ACC112 (cell line): Measurements from ENCODE around the gene DDN.
A peak's percentile ranks its signal among the peaks of the same experiment; 100 is the strongest.

Source experiments
- H2AFZ ChIP-seq: fragments of 200-600 bp; sonication (generic); one replicate; pipeline ENCODE4 v1.6.0; 2017; ENCODE audit warnings: antibody characterized with exemption, low read length; ENCODE audit not compliant: unreplicated experiment
- H3K27ac ChIP-seq: fragments of 200-600 bp; sonication (generic); 2 replicates; pipeline ENCODE4 v1.5.1; 2014; ENCODE audit warnings: low read depth, mild to moderate bottlenecking, antibody characterized with exemption, low read length, moderate library complexity
- H3K27me3 ChIP-seq: fragments of 200-600 bp; sonication (generic); 2 replicates; pipeline ENCODE4 v1.6.1; 2014; ENCODE audit warnings: mild to moderate bottlenecking, antibody characterized with exemption, low read length, moderate library complexity, mixed read lengths; ENCODE audit not compliant: insufficient read depth
- H3K36me3 ChIP-seq: fragments of 200-600 bp; sonication (generic); 2 replicates; pipeline ENCODE4 v1.6.1; 2016; ENCODE audit warnings: mild to moderate bottlenecking, antibody characterized with exemption, low read length, moderate library complexity, mixed read lengths; ENCODE audit not compliant: insufficient read depth
- H3K4me1 ChIP-seq: fragments of 200-600 bp; sonication (generic); one replicate; pipeline ENCODE4 v1.6.1; 2016; ENCODE audit warnings: low read length, mixed read lengths; ENCODE audit not compliant: insufficient read depth, unreplicated experiment, control insufficient read depth
- H3K4me3 ChIP-seq: fragments of 200-600 bp; sonication (generic); 2 replicates; pipeline ENCODE4 v1.5.1; 2014; ENCODE audit warnings: mild to moderate bottlenecking, low read depth, low read length
- H3K79me2 ChIP-seq: fragments of 200-600 bp; sonication (generic); one replicate; pipeline ENCODE4 v1.6.0; 2016; ENCODE audit warnings: low read length; ENCODE audit not compliant: control insufficient read depth, unreplicated experiment, insufficient read depth

DDN gene

DNA sequence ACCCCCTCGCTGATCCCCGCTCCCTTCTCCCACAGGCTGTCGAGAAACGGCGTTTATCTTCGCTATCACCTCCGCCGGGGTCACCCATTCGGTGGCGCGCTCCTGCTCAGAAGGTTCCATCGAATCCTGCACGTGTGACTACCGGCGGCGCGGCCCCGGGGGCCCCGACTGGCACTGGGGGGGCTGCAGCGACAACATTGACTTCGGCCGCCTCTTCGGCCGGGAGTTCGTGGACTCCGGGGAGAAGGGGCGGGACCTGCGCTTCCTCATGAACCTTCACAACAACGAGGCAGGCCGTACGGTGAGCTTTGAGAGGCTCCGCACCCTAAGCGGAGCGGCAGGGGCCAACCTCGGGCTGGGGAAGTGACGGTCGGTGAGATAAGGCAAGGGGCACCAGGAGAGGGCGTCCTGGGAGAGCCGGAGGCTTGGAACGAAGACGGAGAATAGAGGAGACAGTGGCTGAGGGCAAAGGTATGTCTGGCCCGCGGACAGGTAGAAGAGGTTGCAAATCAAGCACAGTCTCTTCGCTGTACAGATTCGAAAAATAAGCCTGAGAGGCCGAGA, 18.7 kb downstream of the DDN start:
- Histone ChIP-seq H2AFZ (no peak overlapping the region), H3K27ac (no peak overlapping the region), H3K4me1 (peaks cover 32% of the 10 kb centered on the region), H3K79me2 (no peaks in the 10 kb centered on the region), H3K27me3 (peaks cover 81% of the 10 kb centered on the region), H3K36me3 (no peaks in the 10 kb centered on the region), H3K4me3 (peak overlapping the region; percentile 53; the same call in 1 of the 2 replicates)

DNA sequence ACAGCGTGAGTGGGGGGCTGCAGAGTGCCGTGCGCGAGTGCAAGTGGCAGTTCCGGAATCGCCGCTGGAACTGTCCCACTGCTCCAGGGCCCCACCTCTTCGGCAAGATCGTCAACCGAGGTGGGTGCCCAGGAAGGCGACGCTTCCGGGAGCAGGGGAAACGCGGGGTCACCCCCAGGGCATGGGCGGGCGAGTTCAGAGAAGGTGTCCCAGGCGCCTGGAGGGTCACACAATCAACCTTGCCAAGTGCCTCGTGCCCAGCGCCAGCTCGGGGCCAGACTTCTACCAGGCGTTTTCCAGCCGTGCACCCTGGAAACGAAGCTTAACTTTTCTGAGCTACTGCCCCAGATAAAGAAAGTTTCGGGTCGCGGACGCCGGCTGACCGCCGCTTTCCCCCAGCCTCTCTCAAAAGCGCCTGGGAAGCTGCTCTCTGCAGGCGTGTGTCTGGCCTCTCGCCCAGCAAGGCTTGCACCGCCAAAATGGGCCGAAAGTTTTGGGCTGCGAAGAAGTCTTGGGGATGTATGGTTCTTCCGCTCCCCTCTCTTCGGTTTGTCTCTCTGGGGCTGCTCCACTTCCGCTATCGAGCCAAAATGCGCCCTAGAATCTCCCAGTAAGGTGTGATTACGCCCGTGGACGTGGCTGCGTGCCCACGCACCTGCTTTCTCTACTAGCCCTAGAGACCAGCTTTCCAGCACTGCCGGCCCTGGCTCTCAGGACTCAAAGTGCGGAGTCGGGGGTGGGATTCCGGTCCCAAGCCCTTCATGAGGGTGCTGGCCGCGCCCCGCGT, 19.4 kb downstream of the DDN start:
- peaks cover 75% of the 10 kb centered on the region for H3K27me3 ChIP-seq
- H3K79me2 ChIP-seq: no peaks in the 10 kb centered on the region
- no peak overlapping the region for H3K27ac ChIP-seq
- peak overlapping the region; percentile 53 for H3K4me3 ChIP-seq
- H2AFZ ChIP-seq: no peak overlapping the region
- no peaks in the 10 kb centered on the region for H3K36me3 ChIP-seq
- peaks cover 32% of the 10 kb centered on the region for H3K4me1 ChIP-seq

DNA sequence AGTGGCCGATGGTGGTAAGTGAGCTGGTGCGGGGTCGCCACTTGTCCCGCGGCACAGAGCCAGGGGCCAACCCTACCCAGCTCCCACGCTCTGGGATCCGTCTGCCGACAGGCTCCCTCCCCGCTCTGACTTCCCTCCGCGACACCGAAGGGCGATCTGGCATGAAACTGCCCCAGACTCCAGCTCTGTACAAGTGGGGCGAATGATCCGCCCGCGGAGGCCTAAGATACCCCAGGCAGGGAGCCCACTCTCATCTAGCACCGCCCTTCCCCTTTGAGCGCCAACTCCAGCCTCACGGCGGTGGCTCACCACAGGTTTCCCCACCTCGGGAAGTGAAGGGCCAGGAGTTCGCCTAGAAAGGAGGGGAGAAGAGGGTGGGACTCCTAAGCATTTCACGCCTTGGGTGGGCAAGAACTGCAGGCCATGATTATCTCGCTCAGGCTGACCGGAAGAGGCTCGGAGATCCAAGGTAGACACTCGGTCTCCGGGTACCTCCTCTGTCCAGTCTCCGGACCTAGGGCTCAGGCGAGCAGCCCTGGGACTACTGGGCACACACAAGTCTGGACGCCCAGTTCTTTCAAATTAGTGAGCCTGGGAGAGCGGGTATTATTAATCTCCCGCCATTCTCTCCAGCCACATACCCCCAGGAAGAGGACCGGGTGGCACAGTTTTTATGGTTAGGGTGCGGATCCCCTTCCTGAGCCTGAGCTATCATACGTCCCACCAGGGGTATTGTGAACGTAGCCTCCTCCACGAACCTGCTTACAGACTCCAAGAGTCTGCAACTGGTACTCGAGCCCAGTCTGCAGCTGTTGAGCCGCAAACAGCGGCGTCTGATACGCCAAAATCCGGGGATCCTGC, 20.2 kb downstream of the DDN start:
- Histone ChIP-seq H3K4me1 (peaks cover 32% of the 10 kb centered on the region), H3K27me3 (peaks cover 66% of the 10 kb centered on the region), H2AFZ (no peak overlapping the region), H3K79me2 (no peaks in the 10 kb centered on the region), H3K4me3 (peak overlapping the region; percentile 53), H3K27ac (no peak overlapping the region), H3K36me3 (no peaks in the 10 kb centered on the region)

DNA sequence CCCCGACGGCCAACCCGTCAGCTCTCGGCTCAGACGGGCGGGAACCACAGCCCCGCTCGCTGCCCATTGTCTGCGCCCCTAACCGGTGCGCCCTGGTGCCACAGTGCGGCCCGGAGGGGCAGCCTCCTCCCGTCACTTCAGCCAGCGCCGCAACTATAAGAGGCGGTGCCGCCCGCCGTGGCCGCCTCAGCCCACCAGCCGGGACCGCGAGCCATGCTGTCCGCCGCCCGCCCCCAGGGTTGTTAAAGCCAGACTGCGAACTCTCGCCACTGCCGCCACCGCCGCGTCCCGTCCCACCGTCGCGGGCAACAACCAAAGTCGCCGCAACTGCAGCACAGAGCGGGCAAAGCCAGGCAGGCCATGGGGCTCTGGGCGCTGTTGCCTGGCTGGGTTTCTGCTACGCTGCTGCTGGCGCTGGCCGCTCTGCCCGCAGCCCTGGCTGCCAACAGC, 20.9 kb downstream of the DDN start, which contains the start of gene WNT1:
Gene WNT1 (plus strand): TSS at position 32 of the 450 bp plus-strand sequence. CDS start 329 bp downstream, at position 361.
- Histone ChIP-seq H3K79me2 (no peaks in the 10 kb centered on the region), H2AFZ (no peak within 1 kb of the TSS), H3K36me3 (no peaks in the 10 kb centered on the region), H3K27me3 (peaks cover 63% of the 10 kb centered on the region), H3K27ac (no peak within 1 kb of the TSS), H3K4me3 (no peak within 1 kb of the TSS; the same call in 1 of the 2 replicates), H3K4me1 (peaks cover 37% of the 10 kb centered on the region)

DNA sequence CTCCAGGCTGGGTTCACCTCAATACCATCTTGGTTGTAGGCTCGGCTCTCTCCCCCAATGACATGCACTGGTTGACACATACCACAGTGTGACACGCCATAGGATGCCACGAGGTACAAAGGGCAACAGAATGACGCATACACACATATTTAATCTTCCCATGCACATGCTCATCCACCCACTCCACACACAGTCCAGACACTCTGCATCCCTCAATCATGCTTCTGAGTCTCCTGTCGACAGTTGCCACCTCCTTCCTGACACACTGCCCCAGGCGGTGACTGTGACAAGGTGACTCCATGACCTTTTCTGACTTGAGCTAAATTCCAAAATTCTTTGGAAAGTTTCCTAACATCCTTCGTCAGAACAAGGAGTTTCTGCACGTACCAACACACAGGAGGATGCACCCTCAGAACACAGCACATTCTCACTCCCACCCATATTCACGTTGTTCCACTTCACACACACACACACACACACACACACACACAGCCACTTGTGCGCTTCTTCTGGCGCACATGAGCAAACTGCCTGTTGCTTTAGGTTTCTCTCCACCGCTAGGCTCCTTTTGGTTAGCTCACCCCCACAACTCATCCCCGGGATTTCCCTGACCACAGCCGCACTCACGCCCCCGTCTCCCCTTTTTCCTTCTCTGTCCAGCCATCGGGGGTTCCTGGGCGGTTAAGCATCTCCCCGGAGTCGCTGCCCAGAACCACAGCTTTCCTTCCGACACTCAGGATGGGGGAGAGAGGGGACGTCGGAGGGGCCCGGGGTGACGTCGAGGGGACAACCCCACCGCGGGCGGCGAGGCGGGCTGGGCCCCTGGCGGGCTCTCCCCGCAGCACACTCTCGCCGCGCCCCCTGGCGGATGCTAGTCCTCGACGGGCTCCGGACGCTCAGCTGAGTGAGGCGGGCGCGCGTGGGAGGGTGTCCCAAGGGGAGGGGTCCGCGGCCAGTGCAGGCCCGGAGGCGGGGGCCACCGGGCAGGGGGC, 21.6 kb downstream of the DDN start:
- H3K4me1 ChIP-seq: peaks cover 40% of the 10 kb centered on the region
- no peaks in the 10 kb centered on the region for H3K36me3 ChIP-seq
- no peak overlapping the region for H3K4me3 ChIP-seq
- peaks cover 67% of the 10 kb centered on the region for H3K27me3 ChIP-seq
- no peak overlapping the region for H3K27ac ChIP-seq
- H3K79me2 ChIP-seq: no peaks in the 10 kb centered on the region
- no peak overlapping the region for H2AFZ ChIP-seq

DNA sequence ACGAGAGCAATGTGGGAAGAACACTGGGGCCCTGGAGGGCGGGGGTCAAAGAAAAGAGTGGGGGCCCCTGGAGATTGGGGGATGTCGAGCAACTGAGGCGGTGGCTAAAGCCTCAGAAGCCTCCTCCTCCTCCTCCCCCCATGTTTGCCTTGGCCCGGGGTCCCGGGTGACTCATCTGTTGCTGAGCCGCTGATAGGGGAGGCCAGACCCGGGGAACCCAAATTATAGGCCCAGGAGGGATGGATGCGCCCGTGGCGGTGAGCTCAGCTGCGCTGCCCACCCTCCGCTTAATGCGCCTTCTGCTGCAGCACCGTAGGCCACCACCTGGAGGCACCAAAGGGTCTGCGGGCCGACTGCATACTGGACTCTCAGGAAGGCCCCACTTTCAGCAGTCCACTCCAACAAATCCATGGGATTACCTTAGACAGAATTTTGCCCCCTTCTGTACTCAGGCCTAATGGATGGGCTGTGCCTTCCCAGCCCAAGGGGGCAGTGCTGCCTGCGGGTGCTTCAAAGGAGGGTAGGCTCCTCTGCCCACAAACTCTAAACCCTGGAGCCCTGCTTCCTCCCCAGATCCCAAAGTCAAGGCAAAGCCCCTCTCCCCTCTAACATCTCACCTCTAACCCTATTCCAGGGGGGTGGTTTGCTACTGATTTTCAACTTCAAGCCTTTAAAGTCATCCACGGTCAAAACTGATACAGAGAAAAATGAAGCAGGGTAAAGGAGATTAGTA, 25.1 kb downstream of the DDN start:
- no peaks in the 10 kb centered on the region for H3K79me2 ChIP-seq
- no peak overlapping the region for H2AFZ ChIP-seq
- H3K4me1 ChIP-seq: peaks cover 22% of the 10 kb centered on the region
- H3K27ac ChIP-seq: no peak overlapping the region
- H3K36me3 ChIP-seq: no peaks in the 10 kb centered on the region
- no peak overlapping the region for H3K4me3 ChIP-seq
- H3K27me3 ChIP-seq: peaks cover 66% of the 10 kb centered on the region

DNA sequence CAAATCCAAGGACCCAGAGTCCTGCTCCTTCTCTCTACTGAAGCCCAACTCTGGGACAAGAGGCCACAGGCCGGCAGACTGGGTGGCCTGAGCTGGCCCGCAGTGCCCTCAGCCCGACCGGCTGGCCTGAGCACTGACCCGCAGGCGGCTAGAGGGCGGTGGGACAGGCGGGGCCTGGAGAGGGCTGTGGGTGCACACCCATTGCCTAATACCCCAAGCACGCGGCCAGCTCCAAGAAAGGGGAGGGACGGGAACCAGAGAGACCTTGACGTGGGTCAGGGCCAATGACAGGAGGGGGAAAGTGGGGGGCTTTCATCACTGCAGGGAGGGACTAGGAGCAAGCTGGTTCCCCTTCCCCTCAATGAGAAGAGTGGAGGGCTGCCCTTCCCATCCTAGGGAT, 25.6 kb downstream of the DDN start:
- Histone ChIP-seq H3K4me1 (peaks cover 16% of the 10 kb centered on the region), H2AFZ (no peak overlapping the region), H3K27ac (no peak overlapping the region), H3K27me3 (peaks cover 60% of the 10 kb centered on the region), H3K4me3 (no peak overlapping the region), H3K36me3 (no peaks in the 10 kb centered on the region), H3K79me2 (no peaks in the 10 kb centered on the region)

DNA sequence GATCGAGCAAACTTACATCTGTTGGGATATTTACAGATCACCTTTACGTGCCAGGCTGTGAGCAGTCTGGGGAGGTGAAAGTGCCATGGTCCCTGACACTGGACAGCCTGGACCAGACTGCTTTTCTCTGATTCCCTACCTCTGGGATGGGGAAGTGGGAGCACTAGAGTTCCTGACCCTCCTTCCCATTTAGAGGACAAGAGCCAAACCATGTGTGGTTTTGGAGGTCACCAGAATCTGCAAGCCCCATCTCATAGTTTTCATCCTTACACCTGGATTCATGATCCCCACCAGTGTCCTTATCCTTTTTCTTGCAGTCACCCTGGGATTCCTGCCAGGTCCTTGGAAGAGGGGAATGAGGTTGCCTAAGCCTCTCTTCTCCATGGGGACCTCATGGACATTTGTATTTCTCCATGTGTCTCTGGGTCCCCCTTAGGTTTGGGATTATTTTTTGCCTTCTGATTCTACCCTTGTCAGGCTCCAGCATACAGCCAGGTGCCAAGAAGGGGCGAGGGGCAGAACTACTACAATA, 26.2 kb downstream of the DDN start:
- Histone ChIP-seq H3K4me3 (no peak overlapping the region), H3K27me3 (peaks cover 55% of the 10 kb centered on the region), H3K79me2 (no peaks in the 10 kb centered on the region), H3K36me3 (no peaks in the 10 kb centered on the region), H2AFZ (no peak overlapping the region), H3K4me1 (peaks cover 15% of the 10 kb centered on the region), H3K27ac (no peak overlapping the region)

DNA sequence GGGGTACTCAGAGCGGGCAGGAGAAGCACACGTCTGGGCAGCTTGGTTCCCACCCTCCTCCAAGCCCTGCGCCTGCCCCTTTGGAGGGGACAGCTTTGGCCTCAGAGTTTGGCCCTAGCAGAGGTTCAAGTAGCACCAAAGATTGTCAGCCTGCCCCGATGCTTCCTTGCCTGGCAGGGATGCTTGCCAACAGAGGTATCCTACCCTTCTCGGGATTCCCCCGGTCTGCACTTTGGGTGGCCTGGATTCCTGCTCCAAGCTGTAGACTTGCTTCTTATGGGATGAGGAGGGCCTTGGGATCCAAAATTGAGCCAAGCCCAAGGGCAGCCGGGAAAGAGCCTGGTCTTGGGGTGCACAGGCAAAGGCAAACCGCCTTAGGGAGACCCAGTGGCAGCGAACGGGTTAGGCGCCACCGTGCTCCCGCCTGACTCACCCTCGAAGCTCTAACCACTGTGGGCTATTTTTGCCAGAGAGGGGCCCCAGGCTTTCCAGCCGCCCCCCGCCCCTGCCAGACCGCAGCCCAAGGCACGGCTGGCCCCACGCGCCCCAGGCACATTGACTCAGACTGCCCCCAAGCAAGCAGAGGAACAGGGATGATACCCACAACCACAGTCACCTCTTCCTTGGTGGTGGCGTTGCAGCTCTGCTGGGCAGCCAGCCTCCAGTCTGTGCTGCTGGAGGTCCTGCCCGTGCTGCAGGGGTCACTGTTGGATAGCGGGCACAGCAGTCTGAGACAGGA, 26.8 kb downstream of the DDN start:
- peaks cover 49% of the 10 kb centered on the region for H3K27me3 ChIP-seq
- H3K79me2 ChIP-seq: no peaks in the 10 kb centered on the region
- no peak overlapping the region for H3K27ac ChIP-seq
- no peak overlapping the region for H2AFZ ChIP-seq
- no peaks in the 10 kb centered on the region for H3K36me3 ChIP-seq
- peaks cover 11% of the 10 kb centered on the region for H3K4me1 ChIP-seq
- no peak overlapping the region for H3K4me3 ChIP-seq
